Activated T-cell treated with anti-CD3 and anti-CD28 coated beads for 4 hours (primary cell): ENCODE results near the gene EYS.

Source experiments
- DNase-seq: peaks from one replicate; pipeline ENCODE4 v3.0.0-alpha.2; 2020

Gene EYS

DNA sequence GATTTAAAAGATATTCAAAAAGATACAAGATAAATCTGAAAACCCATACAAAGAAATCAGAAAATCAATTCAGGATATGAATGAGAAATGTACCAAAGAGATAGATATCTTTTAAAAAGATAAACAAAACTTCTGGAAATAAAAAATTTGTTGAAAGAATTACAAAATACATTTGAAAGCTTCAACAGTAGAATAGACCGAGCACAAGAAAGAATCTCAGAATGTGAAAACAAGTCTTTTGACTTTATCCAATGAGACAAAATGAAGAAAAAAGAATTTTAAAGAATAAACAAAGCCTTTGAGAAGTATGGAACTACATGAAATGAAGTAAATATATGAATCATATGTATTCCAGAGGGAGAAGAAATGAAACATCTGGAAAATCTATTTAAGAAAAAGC, 1011.0 kb downstream of the EYS start:
- DNase-seq, result no peak

DNA sequence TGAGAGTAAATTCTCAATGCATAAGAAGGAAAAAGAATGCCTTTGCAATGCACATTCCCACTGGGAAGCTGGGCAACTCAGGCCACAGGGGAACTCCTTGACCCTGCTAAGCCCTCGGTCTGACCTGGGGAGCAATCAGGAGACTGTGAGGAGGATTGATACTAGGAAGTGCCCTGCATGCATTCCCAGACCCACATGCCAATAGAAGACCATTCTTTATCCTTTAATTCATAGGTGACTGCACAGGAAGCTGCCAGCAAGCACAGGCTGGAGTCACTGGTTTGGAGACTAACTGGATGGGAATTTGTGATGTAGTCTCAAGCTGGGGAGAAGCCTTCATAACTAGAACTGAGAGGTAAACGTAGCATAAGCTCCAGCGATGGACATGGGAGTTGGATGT, 1012.7 kb downstream of the EYS start:
- no peak for DNase-seq

DNA sequence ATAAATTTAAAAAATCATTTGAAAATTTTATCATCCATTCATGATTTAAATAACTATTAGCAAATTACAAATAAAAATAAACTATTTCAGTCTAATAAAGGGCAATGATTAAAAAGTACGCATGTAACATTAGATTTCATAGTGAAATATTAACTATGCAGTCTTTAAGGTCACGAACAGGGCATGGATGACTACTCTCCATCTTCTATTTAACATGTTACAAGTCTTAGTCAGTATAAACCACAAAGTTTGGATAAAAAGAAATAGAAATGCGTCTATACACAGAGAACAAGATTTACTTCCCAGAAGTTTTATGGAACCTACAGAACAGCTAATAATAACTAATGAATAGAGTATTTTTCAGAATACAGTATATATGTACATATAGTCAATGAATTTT, 1016.0 kb downstream of the EYS start:
- no peak for DNase-seq

DNA sequence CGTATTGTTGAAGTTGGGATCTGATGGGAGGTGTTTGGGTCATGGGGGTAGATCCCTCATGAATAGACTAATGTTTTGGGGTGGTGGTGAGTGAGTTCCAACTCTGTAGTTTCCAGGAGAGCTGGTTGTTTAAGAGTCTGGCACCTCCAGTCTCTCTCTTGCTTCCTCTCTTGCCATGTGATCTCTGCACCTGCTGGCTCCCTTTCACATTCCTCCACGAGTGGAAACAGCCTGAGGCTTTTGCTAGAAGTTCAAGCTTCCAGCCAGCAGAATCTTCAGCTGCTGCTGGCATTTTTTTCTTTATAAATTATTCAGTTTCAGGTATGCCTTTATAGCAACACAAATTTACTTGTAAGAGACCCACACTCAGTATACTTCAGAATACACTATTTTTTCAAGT, 1021.6 kb downstream of the EYS start:
- no peak for DNase-seq

DNA sequence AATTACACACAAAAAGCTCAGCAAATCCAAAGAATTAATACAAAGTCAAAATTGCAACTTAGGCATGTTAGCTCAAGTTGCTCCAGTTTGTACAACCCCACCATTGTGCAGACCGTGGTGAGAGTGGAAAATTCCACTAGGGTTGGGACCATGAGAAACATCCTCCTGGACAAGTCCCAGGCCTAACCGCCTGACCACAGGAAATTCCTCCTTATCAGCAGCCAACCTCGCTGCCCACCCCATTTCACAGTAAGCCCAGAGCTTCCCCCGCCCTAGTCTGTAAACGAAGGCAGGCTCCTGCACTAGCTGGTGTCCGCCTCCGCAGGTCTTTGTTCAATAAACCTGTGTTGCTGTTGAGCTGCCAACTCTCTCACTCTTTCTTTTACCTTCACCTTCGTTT, 1023.3 kb downstream of the EYS start:
- DNase-seq, result no peak

DNA sequence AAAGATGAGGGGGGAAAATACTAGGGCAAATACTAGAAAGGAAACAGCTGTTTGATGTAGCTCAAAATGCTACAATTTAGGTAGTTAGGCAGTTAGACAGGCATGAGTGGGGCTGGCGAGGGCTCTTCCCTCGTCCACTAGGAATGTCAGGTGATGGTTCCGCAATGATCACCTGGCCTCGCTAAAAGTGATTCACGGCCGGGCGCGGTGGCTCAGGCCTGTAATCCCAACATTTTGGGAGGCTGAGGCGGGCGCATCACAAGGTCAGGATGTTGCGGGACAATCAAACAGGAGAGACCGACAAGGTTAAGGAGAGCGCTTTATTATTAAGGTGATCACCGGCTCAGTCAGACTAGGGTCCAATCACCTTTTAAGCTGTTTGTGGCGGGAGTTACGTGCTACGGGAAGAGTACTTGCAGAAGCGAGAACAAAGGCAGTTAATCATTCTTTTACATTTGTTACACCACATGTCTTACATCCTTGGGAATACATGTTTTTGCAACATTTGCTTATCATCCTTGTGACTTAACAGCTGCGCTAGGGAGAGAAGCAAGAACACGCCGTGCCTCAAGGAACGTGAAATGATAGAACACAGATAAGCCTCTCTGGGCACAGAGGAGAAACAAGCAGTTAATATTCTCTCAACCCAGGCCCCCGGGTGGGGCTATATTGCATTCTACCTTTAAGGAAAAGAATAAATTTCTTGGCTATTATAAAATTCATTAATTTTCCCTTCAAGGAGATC, 1025.4 kb downstream of the EYS start:
- DNase-seq, result no peak

DNA sequence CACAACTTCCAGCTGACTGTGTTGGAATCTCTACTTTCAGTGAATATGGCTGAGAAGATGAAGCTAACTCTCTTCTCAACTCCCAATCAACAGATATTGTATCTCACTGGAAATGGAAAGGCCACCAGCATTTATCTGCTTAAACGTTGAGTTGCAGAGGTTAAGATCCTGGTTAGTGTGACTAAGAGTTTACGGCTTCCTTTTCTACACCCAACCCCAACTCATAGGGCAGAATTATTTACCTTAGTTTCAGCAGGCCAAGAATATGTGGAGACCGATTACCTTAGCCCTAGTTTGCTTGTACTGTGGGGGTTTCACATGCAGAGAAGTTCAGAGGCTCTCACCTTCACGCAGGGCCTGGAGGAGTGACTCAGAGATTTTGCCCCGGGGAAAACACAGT, 1026.6 kb downstream of the EYS start:
- no peak for DNase-seq

DNA sequence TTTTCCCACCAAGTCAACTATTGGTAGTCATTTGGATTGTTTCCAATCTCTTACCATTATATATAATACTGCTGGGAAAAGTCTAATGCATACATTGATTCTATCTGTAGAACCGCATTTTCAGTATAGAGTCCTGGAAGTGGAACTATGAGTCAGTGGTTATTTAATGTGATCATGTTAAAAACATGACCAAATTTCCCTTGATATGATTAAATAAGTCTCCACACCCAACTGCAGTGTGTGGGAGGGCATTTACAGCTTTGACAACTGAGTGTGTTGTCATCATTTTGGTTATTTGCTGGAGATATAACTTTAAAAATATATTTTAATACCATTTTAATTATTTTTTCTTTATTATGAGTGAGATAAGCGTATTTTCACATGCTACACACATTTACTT, 1027.6 kb downstream of the EYS start:
- DNase-seq, result no peak

DNA sequence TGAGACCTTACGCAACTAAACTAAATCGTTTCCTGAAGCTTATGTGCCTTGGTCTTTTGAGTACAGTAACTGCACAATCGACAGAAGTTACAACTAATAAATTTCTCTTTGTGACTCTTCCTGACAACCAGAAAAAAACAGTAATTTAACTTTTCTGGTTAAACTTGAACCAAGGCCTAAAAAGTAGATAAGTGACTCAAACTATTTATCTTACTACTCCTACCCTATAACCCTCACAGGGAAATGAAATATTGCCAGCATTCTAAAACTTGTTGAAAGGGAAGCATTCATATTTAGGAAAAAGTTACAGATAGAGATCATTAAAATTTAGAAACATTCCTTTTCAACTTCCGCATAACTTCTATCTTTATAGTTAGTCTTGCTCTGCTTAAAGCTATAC, 1034.4 kb downstream of the EYS start:
- DNase-seq, result no peak

DNA sequence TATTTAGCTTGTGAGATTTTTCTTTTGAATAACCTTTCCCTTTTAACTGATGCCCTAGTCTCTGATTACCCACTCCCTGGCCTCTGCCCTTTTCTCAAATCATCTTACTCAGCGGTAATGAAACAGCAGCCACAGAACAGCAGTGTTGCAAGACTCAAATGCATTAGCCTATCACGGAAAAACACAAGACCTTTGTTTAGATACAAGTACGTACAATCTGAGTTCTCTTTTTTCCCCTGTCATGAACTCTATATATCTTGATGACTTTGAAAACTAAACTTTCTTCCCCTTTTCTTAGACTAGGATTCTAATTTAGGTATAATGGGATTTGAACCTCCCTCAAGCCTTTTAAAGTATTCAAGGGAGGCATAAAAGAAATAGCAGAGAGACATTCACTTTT, 1034.9 kb downstream of the EYS start:
- DNase-seq, result no peak

DNA sequence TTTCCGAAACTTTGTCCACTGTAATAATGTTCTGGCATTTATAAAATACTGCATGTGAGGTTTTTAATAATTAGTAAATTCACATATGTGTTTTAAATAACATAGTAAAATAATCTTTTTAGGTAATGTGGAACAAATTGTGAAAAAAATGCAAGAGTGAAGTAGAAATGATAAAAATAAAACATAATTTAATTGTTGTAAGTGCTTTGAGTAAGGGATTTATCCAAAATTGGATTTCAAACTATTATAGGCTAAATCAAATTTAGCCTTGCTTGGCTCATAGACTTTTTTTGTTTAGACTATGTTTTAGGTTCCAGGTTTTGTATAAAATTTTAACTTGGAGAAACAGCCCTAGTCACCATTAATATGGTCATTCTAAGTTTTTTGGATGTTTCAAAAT, 1041.9 kb downstream of the EYS start:
- DNase-seq, result no peak

DNA sequence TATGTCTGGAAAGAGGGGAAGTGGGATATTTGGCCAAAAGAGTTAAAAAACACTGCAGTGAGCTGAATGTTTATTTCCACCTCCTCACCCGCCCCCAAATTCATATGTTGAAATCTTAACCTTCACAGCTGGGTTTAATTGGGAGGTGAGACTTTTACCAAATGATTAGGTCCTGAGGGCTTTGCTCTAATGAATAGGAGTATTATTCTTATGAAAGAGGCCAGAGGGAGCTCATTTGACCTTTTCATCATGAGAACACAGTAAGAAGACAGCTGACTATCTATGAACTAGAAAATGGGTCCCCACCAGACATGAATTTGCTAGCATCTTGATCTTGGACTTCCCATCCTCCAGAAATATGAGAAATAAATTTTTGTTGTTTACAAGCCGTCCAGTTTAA, 1042.5 kb downstream of the EYS start:
- DNase-seq, result no peak

DNA sequence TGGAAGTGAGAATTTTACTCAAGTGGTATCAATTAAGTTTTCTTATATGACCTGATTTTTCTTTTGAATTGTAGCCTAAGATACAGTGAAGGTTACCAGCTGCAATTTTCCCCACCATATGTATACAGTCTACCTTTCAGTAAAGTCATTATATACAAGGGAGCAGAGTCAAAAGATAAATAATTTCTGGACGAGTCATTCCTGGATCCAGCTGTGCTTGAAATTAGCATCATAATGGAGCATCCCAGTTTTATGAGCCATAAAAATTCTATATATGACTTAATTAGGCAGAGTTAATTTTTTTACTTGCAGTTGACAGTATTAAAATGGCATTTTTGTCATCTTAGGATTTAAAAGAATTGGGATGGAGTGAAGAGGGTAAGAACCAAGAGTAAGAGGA, 1063.0 kb downstream of the EYS start:
- no peak for DNase-seq

DNA sequence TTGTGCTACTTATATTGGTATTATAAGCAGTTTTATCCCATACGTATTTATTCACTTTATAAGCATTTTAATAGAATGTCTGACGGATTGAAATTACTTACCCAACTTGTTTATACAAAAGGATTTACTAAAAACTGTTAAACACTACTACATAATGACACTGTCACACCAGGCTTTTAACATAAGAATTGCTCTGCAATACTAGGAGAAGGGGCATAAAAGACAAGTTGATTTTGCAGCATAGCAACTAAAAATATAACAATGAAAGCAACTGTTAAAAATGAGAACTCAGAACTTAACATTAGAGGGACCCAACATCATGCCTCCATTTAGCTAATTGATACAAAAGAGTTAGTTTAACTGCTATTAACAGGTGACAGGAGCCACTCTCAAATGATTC, 1076.1 kb downstream of the EYS start:
- DNase-seq, result no peak

DNA sequence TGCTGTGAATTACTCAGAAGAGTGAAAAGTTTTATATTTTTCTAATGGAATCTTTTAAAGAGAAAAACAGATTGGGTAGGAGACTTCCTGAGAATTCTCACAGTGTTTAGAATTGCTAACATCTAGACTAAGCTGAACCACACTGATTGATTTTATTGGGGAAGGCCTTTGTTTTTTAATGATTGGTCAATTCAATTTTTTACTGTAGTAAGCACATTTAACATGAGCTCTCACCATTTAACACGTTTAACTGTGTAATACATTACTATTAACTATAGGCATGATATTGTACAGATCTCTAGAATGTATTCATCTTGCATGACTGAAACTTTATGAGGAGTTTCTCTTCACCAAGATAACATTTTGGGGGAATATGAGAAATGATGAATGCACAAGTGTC, 1084.1 kb downstream of the EYS start:
- no peak for DNase-seq

DNA sequence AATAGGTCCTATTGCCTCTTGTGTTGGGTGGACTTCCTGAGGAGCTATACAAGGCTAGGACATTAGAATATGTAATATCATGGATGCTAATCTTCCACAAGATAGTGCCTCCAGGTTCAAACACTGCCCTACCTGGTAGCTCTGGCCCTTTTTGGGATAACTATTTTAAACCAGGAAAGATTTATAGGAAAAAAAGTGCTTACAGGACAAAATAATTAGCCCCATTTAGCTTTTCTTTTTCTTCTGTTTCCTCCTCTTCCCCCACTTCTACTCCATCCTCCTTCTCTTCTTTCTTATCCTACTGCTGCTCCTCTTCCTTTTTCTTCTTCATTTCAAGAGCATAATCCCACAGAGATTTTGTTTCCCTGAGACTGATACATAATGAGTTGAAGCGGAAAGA, 1104.0 kb downstream of the EYS start:
- DNase-seq, result no peak

DNA sequence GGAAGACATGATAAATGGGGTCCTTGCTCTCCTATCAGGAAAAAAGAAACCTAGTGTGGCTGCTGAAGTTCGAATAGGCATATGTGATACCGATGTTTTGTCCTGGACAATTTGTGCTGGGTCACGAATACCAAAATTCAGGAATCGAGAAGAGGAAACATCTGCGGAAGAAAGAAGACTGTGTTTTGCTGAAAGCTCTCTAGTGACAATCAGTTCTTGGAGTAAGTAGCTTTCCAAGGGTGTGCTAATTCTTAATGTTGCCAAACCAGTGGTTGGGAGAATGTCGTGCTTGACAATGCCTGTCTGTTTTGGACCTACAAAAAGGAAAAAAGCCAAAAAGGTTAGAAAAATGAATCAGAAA, 1115.4 kb downstream of the EYS start:
- no peak for DNase-seq

DNA sequence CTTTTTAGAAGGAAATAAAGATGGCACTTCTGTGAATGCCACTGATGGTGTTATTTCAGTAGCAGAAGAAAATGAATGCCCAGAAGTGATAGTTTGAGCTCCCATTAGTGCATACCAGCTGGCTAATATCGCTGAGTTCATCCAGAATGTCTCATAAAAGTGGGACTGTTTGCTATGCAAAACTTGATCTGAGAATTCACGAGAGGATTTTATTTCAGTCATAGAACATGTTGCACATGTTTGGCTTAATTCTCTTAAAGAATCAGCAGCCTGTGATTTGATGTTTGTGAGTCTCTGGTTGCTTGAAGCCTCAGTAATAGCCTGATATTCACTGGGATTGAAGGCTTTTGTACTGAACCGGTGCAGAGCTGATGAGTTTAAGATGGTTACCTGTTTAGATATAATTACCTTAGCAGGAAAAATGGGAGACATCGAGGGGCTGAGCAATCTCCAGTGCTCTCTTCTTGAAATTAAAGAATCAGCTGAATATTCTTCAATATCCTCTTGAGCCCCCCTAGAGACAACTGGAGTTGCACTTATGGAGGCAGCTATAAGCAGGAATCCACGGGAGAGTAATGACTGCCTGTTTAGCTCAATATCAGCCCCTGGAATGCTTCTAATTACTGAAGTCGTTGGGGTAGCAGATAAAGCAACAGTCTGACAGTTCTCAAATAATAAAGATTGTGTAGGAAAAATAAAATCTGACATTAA, 1115.9 kb downstream of the EYS start:
- no peak for DNase-seq

DNA sequence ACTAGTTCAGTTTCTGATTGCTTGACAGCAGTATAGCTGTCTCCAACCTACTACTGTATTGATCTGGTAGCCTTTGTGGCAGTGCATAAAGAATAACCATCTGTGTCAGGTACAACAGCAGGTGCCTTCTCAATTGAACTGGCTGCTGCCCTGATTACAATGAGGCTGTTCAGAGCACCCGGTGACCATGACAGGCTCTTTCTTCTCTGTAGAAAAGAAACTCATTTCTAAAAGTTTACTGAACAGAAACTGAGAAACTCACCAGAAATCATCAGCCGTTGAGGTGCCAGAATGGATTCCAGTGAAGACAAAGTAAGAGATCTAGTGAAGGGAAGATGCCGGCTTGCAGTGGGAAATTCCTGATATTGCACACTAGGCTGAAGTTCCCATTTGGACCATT, 1117.1 kb downstream of the EYS start:
- DNase-seq, result no peak

DNA sequence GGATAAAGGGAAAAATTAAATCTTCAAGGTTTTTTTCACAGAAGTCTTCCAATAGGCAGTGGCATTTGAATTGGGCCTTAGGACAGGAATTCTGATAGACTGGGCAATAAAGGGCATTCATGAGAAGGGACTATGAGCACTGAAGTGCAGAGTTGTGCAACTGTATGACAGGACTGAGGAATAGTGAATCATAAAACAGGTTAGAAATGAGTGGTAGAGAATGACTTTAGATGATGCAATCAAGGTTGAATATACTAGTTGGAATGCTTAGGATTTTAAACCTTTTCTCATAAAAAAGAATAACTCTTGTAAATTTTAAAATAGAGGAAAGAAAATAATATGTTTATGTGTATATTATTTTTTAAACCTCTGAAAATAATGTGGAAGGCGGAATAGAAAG, 1126.7 kb downstream of the EYS start:
- no peak for DNase-seq

DNA sequence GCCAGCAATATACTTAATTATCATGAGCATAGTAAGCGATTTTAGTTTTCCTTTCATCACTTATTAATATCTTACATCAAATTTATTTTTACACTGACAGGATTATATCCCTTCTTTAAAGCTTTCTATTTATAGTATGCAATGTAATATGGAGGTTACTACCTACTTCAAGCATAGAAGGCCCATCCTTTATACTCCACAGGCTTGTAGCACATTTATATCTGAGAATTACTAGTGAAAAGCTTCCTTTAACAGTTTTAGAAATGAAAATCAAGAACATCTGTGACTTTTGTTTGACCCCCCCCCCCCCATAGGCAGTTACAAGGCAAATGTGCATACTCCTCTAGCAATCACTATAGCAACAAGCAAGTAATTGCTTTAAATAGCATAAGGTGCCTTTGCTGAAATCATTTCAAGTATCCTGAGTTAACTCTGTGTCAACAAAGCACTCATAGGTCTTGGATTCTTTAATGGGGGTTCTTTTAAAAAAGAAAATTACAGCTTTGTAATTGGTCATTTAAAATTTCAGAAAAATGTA, 1153.7 kb downstream of the EYS start:
- no peak for DNase-seq

DNA sequence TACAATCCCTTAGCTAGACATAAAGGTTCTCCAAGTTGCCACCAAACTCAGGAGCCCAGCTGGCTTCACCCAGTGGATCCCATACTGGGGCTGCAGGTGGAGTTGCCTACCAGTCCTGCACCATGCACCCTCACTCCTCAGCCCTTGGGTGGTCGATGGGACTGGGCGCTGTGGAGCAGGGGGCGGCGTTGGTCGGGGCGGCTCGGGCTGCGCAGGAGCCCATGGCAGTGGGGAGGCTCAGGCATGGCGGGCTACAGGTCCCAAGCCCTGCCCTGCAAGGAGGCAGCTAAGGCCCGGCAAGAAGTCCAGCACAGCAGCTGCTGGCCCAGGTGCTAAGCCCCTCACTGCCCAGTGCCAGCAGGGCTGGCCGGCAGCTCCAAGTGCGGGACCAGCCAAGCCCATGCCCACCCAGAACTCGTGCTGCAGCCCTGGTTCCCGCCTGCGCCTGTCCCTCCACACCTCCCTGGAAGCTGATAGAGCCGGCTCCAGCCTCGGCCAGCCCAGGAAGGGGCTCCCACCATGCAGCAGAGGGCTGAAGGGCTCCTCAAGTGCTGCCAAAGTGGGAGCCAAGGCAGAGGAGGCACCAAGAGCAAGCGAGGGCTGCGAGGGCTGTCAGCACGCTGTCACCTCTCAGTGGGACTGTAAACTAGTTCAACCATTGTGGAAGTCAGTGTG, 1159.3 kb downstream of the EYS start:
- DNase-seq, result no peak

DNA sequence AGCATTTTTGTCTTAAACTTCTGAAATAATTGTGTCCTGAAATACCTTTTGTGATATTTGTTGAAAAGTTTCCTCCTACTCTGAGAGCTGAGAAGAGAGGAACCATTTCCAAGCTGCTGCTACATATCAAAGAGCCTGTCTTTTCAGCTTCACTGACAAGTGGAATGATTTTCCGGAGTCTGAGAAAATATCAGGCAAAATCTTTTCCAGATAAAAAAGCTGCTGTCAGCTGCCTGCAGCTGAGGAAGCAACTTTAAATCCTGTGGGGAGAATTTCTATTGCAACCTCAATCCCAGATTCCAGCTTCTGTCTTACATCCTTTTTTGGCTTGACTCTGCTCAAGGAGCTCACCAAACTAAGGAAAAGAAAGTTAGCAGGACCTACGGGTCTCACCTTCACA, 1167.1 kb downstream of the EYS start:
- DNase-seq, result no peak

DNA sequence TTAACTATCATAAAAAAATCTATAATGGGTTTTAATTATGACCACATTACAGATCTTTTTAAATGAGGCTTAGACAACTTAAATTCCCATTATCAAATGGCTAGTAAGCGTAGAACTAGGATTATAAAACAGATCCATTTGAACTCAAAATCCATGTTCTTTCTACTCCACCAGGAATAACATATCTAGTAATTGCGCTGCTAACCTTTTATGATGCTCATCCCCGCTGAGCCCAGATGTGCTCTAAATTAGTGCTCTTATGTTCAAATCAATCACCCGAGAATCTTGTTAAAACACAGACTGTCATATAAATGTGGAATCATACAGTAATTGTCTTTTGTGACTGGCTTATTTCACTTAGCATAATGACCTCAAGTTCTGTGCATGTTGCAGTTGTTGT, 1168.3 kb downstream of the EYS start:
- no peak for DNase-seq
